ENCODE results near the gene AVPI1.

DNA sequence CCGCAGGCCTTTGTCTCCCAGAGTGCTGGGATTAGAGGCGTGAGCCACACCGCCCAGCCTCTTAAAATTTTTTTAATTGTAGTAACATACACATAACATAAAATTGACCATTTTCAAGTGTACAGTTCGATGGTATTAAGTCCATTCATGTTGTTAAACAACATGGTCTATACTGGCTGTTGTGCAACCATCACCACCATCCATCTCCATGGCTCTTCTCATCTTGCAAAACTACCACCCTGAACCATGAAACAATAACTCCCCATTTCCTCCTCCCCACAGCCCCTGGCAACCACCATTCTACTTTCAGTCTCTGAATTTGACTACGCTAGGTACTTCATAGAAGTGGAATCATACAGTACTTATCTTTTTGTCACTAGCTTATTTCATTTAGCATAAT, 42.0 kb upstream of the AVPI1 start:
- TF ChIP-seq, protein P1, sequence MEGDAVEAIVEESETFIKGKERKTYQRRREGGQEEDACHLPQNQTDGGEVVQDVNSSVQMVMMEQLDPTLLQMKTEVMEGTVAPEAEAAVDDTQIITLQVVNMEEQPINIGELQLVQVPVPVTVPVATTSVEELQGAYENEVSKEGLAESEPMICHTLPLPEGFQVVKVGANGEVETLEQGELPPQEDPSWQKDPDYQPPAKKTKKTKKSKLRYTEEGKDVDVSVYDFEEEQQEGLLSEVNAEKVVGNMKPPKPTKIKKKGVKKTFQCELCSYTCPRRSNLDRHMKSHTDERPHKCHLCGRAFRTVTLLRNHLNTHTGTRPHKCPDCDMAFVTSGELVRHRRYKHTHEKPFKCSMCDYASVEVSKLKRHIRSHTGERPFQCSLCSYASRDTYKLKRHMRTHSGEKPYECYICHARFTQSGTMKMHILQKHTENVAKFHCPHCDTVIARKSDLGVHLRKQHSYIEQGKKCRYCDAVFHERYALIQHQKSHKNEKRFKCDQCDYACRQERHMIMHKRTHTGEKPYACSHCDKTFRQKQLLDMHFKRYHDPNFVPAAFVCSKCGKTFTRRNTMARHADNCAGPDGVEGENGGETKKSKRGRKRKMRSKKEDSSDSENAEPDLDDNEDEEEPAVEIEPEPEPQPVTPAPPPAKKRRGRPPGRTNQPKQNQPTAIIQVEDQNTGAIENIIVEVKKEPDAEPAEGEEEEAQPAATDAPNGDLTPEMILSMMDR (IDR thresholded peaks at IDR 0.05 in 4 of 5, conservative IDR thresholded peaks at IDR 0.05 in 1 of 5), result no peak
- no peak for TF ChIP-seq POLR2A (IDR thresholded peaks at IDR 0.05)

All from gastrocnemius medialis (tissue), 4 donors.